HCT116 (cell line): ENCODE results near the gene HINT1. TPM values are rescaled to one million over a fixed set of nuclear protein-coding genes. Genes with fewer than 3 reads are reported as not detected.

Source experiments
- ATAC-seq: fragments of 200-7000 bp; cut with Tn5 transposase; 2 replicates; pipeline ENCODE4 v1.9.1; 2020; ENCODE audit warnings: mild to moderate bottlenecking, moderate library complexity
- BruUV-seq: library from RNA; stranded (reverse); fragments of 400-500 nt; replicated peaks from 2 replicates; lab custom pipeline; 2021; lab: Mats Ljungman, UMichigan
- CTCF ChIA-PET: fragments of 300-600 bp; sonication (Branson Sonifier 250); formaldehyde crosslinking; loops from one replicate; lab custom pipeline; 2021; ENCODE audit warnings: antibody characterized with exemption; lab: Charles Lee
- POLR2A ChIA-PET: fragments of 300-600, 350-600 bp; sonication (Branson Sonifier 250); formaldehyde crosslinking; loops from one replicate; lab custom pipeline; 2021; ENCODE audit warnings: antibody characterized with exemption; lab: Charles Lee
- RAD21 ChIA-PET, 2 experiments: fragments of 300-600 bp; sonication (Branson Sonifier 250); formaldehyde crosslinking; loops; one replicate each; lab custom pipeline; 2023; ENCODE audit warnings: low total read pairs in 2 of 2; ENCODE audit not compliant: uncharacterized antibody in 2 of 2, unreplicated experiment in 2 of 2, low non-redundant PET in 1 of 2; lab: Charles Lee
- DNase-seq: peaks from one replicate; pipeline ENCODE4 v3.0.0-alpha.2; 2010; ENCODE audit warnings: low read depth, low spot score
- H2AFZ ChIP-seq: fragments of 200-600 bp; shearing (Covaris generic), sonication (generic); 2 replicates; pipeline ENCODE4 v1.6.1; 2017; ENCODE audit warnings: low read depth, mixed run types, mixed read lengths, antibody characterized with exemption, low read length; ENCODE audit not compliant: poor library complexity, severe bottlenecking
- H3K27ac ChIP-seq: 2 replicates; pipeline ENCODE4 v1.5.1; 2012; ENCODE audit warnings: low read depth, low read length
- H3K27me3 ChIP-seq: fragments of 200-600 bp; sonication (generic); 2 replicates; pipeline ENCODE4 v1.6.1; 2016; ENCODE audit warnings: mixed run types, low read length, mixed read lengths; ENCODE audit not compliant: insufficient read depth
- H3K36me3 ChIP-seq, 2 experiments: fragments of 200-500 bp in 1 of 2; fragments of 200-600 bp in 1 of 2; sonication (Bioruptor generic) in 1 of 2; sonication (generic) in 1 of 2; 2 replicates each; pipeline versions ENCODE4 v1.5.1 to v1.6.1; 2014 to 2016; ENCODE audit warnings: low read length in 2 of 2, inconsistent platforms in 1 of 2, mixed read lengths in 1 of 2, mixed run types in 1 of 2; ENCODE audit not compliant: insufficient read depth in 2 of 2, control insufficient read depth in 1 of 2
- H3K4me1 ChIP-seq, 2 experiments: fragments of 200-600 bp in 1 of 2; sonication (generic) in 1 of 2; 2 replicates each; pipeline versions ENCODE4 v1.5.1 to v1.6.1; 2012 to 2017; ENCODE audit warnings: low read length in 2 of 2, inconsistent platforms in 1 of 2, mild to moderate bottlenecking in 1 of 2, mixed read lengths in 1 of 2, mixed run types in 1 of 2, moderate library complexity in 1 of 2; ENCODE audit not compliant: insufficient read depth in 2 of 2, control insufficient read depth in 1 of 2
- H3K4me2 ChIP-seq: fragments of 200-600 bp; sonication (generic); 2 replicates; pipeline ENCODE4 v1.6.1; 2017; ENCODE audit warnings: mixed run types, low read length, mixed read lengths
- H3K4me3 ChIP-seq, 2 experiments: fragments of 200-600 bp in 1 of 2; sonication (generic) in 1 of 2; replicated peaks in 1 of 2; 2 replicates each; pipeline ENCODE4 v1.5.1; 2011 to 2016; ENCODE audit warnings: low read length in 2 of 2, control low read depth in 1 of 2, low read depth in 1 of 2, mild to moderate bottlenecking in 1 of 2, mixed read lengths in 1 of 2, mixed run types in 1 of 2
- H3K79me2 ChIP-seq: fragments of 200-600 bp; sonication (generic); 2 replicates; pipeline ENCODE4 v1.6.1; 2017; ENCODE audit warnings: mild to moderate bottlenecking, mixed run types, low read length, moderate library complexity, mixed read lengths; ENCODE audit not compliant: insufficient read depth
- H3K9ac ChIP-seq: fragments of 200-600 bp; sonication (generic); 2 replicates; pipeline ENCODE4 v1.6.1; 2016; ENCODE audit warnings: low read length, mixed read lengths
- H3K9me2 ChIP-seq: fragments of 200-600 bp; sonication (generic), shearing (Covaris generic); 2 replicates; pipeline ENCODE4 v1.6.1; 2017; ENCODE audit warnings: mixed run types, mild to moderate bottlenecking, moderate library complexity; ENCODE audit not compliant: insufficient read depth
- H3K9me3 ChIP-seq, 2 experiments: fragments of 200-500 bp in 1 of 2; fragments of 200-600 bp in 1 of 2; sonication (Bioruptor generic) in 1 of 2; sonication (generic) in 1 of 2; 2 replicates each; pipeline ENCODE4 v1.6.1; 2014 to 2017; ENCODE audit warnings: low read length in 2 of 2, mixed read lengths in 2 of 2, inconsistent platforms in 1 of 2, low read depth in 1 of 2, mild to moderate bottlenecking in 1 of 2, mixed run types in 1 of 2, moderate library complexity in 1 of 2; ENCODE audit not compliant: control insufficient read depth in 1 of 2, insufficient read depth in 1 of 2
- H4K20me1 ChIP-seq: fragments of 200-600 bp; sonication (generic), shearing (Covaris generic); 2 replicates; pipeline ENCODE4 v1.6.1; 2017; ENCODE audit warnings: mixed run types, mild to moderate bottlenecking, moderate library complexity; ENCODE audit not compliant: insufficient read depth
- ATF3 ChIP-seq: IDR thresholded peaks from 2 replicates; pipeline ENCODE4 v1.6.1; 2012
- CBX3 ChIP-seq: IDR thresholded peaks from 2 replicates; pipeline ENCODE4 v1.6.1; 2012; ENCODE audit warnings: low read depth
- EGR1 ChIP-seq: IDR thresholded peaks from 2 replicates; pipeline ENCODE4 v1.6.1; 2012; ENCODE audit warnings: low read depth
- ELF1 ChIP-seq: IDR thresholded peaks from 2 replicates; pipeline ENCODE4 v1.6.1; 2012; ENCODE audit warnings: low read depth, borderline replicate concordance
- EZH2phosphoT487 ChIP-seq: fragments of 200-600 bp; IDR thresholded peaks from 2 replicates; pipeline ENCODE4 v1.6.1; 2018; ENCODE audit warnings: antibody characterized with exemption, borderline replicate concordance
- FOSL1 ChIP-seq: IDR thresholded peaks from 2 replicates; pipeline ENCODE4 v1.6.1; 2012; ENCODE audit warnings: low read depth
- RAD21 ChIP-seq: IDR thresholded peaks from 2 replicates; pipeline ENCODE4 v1.6.1; 2012; ENCODE audit warnings: low read depth, mild to moderate bottlenecking
- SRF ChIP-seq: IDR thresholded peaks from 2 replicates; pipeline ENCODE4 v1.6.1; 2012; ENCODE audit warnings: low read depth
- TCF7L2 ChIP-seq: IDR thresholded peaks from 2 replicates; pipeline ENCODE4 v1.7.0; 2011; ENCODE audit warnings: borderline replicate concordance, inconsistent platforms; ENCODE audit not compliant: insufficient read depth, insufficient read length; ENCODE audit errors: extremely low read depth
- YY1 ChIP-seq: IDR thresholded peaks from 2 replicates; pipeline ENCODE4 v1.6.1; 2011; ENCODE audit warnings: low read length, low read depth, moderate library complexity, mild to moderate bottlenecking; ENCODE audit not compliant: insufficient replicate concordance; ENCODE audit errors: extremely low read depth
- ZFX ChIP-seq: fragments of 450-650 bp; IDR thresholded peaks from 2 replicates; pipeline ENCODE4 v1.6.1; 2017
- ZNF274 ChIP-seq: fragments of 200-500 bp; sonication (Bioruptor generic); IDR thresholded peaks from 2 replicates; pipeline ENCODE4 v1.6.1; 2014; ENCODE audit warnings: mild to moderate bottlenecking, low read depth, low read length, inconsistent platforms
- intact Hi-C: fragments of 100-400 bp; cut with micrococcal nuclease; formaldehyde crosslinking; loops from 2 replicates; pipeline ENCODE4 v1.10.0; 2022
- total RNA-seq: library from RNA; stranded (reverse); gene quantifications from one replicate; pipeline ENCODE4 v1.2.1, GENCODE V29; 2021; ENCODE audit not compliant: unreplicated experiment

HINT1 gene
- total RNA-seq, 1 experiment from 2014 or later: 222 TPM

GRCh38 chr5:131210151-131210510 lies 45.1 kb upstream of the HINT1 start:
- H3K79me2 ChIP-seq: no peaks in the 10 kb centered on the region
- no peak overlapping the region for H3K4me3 ChIP-seq
- POLR2A ChIA-PET: no interaction called here
- DNase-seq (no peak), ATAC-seq (no peak)
- no peaks in the 10 kb centered on the region for H4K20me1 ChIP-seq
- no peak overlapping the region for H3K9ac ChIP-seq
- no peaks in the 10 kb centered on the region for H3K4me1 ChIP-seq
- no peaks in the 10 kb centered on the region for H3K9me2 ChIP-seq
- H3K27ac ChIP-seq: no peak overlapping the region
- no TSS peak for BruUV-seq
- no peak overlapping the region for H2AFZ ChIP-seq
- TF ChIP-seq ELF1: no peak
- no peak for TF ChIP-seq TCF7L2
- TF ChIP-seq YY1: no peak
- TF ChIP-seq EZH2phosphoT487: no peak
- intact Hi-C loops: no loop called here
- no peak overlapping the region for H3K4me2 ChIP-seq
- H3K36me3 ChIP-seq: no peaks in the 10 kb centered on the region
- CTCF ChIA-PET: no interaction called here
- RAD21 ChIA-PET: no interaction called here
- H3K27me3 ChIP-seq: no peaks in the 10 kb centered on the region
- no peaks in the 10 kb centered on the region for H3K9me3 ChIP-seq

GRCh38 chr5:131209506-131210150 lies 44.6 kb upstream of the HINT1 start:
- Histone ChIP-seq H4K20me1 (no peaks in the 10 kb centered on the region), H3K4me3 (no peak overlapping the region), H3K27me3 (no peaks in the 10 kb centered on the region), H3K9ac (no peak overlapping the region), H3K4me1 (no peaks in the 10 kb centered on the region), H3K79me2 (no peaks in the 10 kb centered on the region), H2AFZ (no peak overlapping the region), H3K36me3 (no peaks in the 10 kb centered on the region), H3K9me3 (no peaks in the 10 kb centered on the region), H3K4me2 (no peak overlapping the region), H3K9me2 (no peaks in the 10 kb centered on the region), H3K27ac (no peak overlapping the region)
- intact Hi-C loops: no loop called here
- ATAC-seq (no peak), DNase-seq (no peak)
- no peak for TF ChIP-seq RAD21
- no peak for TF ChIP-seq SRF
- no peak for TF ChIP-seq FOSL1
- TF ChIP-seq ZNF274: no peak
- TF ChIP-seq EGR1: no peak
- TF ChIP-seq ATF3: no peak
- no peak for TF ChIP-seq ZFX
- no peak for TF ChIP-seq CBX3
- no peak for TF ChIP-seq YY1
- ChIA-PET RAD21 (no interaction called here), POLR2A (no interaction called here), CTCF (no interaction called here)
- no TSS peak for BruUV-seq
